ENCODE data around the gene CPNE7. TPM values are rescaled to one million over a fixed set of nuclear protein-coding genes. Genes with fewer than 3 reads are reported as not detected.

CPNE7 gene
- total and polyA plus RNA-seq, 9 of the 15 experiments (the other 6 are each of a cell fraction or from before 2014, with no cell fraction given), result 0.30 to 73.4 (median 32.7) TPM

DNA sequence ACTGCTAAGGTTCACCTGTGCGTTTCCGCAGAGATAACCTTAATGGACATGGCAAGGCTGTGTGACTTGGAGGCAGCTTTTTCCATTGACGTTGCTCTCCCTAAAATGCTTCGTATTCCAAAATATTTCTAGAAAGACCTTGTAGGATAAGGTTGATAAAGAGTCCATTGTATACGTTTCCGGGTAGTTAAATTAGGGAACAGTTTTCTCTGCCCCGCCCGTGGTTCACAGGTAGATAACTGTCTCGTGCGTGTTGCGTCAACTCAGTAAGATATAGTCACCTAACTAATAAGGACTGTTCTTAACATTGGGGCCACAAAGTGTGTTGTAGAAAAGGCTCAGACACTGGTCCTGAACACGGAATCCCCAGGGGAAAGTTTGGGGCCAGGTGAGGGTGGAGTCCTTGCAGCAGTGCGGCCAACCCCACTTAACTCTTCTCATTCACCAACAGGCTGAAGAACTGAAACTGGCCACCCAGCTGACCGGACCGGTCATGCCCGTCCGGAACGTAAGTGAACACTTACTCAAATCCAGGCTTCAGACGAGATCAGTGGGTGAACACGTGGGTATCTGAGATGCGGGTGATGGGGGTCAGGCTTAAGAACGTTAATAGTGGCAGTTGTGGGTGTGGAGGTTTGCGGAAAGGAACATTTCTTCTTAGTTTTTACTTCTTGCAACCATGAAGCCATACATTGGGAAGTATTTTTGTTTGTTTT lies 13.5 kb upstream of the CPNE7 start (continued):
- TF ChIP-seq ZNF175 (CRISPR knock-in tag; IDR thresholded peaks at IDR 0.05; ENCODE audit: low read depth) (no peak), FOXJ3 (CRISPR knock-in tag; IDR thresholded peaks at IDR 0.05) (no peak), SAFB2 (IDR thresholded peaks at IDR 0.05; ENCODE audit: borderline replicate concordance, low read depth, low read length, severe bottlenecking) (no peak), ARHGAP35 (IDR thresholded peaks at IDR 0.05; ENCODE audit: partially characterized antibody) (no peak), SUPT5H (IDR thresholded peaks at IDR 0.05) (0 out of 2 replicates have a peak, but pooled peaks have one; percentile 36), MECOM (CRISPR knock-in tag; IDR thresholded peaks at IDR 0.05) (no peak), CC2D1A (IDR thresholded peaks at IDR 0.05) (no peak), RUNX1 (IDR thresholded peaks at IDR 0.05; ENCODE audit: low read depth) (no peak), KDM5B (IDR thresholded peaks at IDR 0.05; ENCODE audit: insufficient replicate concordance, low read depth, low read length) (peak; percentile 0), EP400 (IDR thresholded peaks at IDR 0.05) (peak; percentile 29), CBFB (CRISPR knock-in tag; IDR thresholded peaks at IDR 0.05) (no peak), DMBX1 (CRISPR knock-in tag; IDR thresholded peaks at IDR 0.05; ENCODE audit: borderline replicate concordance) (no peak)
- TF ChIP-seq, protein P1, sequence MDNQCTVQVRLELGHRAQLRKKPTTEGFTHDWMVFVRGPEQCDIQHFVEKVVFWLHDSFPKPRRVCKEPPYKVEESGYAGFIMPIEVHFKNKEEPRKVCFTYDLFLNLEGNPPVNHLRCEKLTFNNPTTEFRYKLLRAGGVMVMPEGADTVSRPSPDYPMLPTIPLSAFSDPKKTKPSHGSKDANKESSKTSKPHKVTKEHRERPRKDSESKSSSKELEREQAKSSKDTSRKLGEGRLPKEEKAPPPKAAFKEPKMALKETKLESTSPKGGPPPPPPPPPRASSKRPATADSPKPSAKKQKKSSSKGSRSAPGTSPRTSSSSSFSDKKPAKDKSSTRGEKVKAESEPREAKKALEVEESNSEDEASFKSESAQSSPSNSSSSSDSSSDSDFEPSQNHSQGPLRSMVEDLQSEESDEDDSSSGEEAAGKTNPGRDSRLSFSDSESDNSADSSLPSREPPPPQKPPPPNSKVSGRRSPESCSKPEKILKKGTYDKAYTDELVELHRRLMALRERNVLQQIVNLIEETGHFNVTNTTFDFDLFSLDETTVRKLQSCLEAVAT (IDR thresholded peaks at IDR 0.05), result 0 out of 4 replicates have a peak, but pooled peaks of 1 of the 2 experiments have one; percentile 17
- TF ChIP-seq, protein P2, sequence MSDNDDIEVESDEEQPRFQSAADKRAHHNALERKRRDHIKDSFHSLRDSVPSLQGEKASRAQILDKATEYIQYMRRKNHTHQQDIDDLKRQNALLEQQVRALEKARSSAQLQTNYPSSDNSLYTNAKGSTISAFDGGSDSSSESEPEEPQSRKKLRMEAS (CRISPR knock-in tag; IDR thresholded peaks at IDR 0.05), result peak; percentile 61; the same call in 1 of the 2 replicates
- TF ChIP-seq, protein P3, sequence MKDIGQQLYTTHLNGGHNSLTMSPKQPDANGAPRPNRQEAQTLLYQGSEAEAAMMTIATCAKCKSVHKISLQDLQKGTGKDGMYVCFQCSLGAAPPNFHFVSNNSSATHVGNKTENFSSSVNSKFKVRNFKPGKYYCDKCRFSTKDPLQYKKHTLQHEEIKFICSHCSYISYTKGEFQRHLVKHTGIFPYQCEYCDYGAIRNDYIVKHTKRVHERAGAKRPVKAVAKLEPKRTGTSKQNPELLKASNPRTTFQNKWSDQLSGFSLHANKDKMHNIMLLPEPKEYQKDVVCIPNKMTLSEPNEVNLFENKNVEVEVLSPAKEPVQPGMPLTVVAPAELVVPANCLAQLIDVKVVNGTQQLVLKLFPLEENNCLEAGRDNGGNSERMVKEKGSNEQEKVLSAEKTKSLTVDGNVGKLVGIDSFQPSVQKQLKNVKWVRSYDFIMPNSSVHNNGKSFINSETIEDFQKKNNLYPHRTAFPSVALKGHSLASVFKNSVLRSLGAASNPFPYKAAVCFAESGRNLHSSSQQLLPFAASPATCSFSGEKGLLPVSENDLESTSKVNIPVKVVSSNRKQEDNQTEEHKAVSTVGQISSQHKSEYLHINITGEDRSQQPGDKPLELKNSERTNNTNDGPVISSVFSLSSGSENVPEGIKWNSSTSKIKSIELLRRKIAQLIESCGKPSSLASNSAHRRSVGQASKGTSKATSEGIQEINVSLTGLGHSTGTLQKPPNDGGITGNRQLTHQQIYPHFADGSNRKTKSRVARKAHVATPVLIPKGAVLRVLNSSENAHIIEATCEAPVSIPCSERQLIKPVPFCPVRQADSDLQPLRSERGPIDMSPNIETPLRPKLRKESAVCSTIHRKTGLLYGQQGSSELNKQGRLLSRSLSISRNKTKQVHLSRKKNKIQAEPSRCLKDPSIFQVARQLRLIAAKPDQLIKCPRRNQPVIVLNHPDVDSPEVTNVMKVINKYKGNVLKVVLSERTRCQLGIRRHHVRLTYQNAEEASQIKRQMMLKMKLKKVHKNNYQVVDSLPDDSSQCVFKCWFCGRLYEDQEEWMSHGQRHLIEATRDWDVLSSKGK (CRISPR knock-in tag; IDR thresholded peaks at IDR 0.05), result no peak
- TF ChIP-seq, protein P4, sequence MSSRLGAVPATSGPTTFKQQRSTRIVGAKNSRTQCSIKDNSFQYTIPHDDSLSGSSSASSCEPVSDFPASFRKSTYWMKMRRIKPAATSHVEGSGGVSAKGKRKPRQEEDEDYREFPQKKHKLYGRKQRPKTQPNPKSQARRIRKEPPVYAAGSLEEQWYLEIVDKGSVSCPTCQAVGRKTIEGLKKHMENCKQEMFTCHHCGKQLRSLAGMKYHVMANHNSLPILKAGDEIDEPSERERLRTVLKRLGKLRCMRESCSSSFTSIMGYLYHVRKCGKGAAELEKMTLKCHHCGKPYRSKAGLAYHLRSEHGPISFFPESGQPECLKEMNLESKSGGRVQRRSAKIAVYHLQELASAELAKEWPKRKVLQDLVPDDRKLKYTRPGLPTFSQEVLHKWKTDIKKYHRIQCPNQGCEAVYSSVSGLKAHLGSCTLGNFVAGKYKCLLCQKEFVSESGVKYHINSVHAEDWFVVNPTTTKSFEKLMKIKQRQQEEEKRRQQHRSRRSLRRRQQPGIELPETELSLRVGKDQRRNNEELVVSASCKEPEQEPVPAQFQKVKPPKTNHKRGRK (tag; IDR thresholded peaks at IDR 0.05), result no peak

Measured in K562 (cell line).